Islet precursor cell (in vitro differentiated cells): ENCODE data around the gene YWHAB.

Experiments used
- DNase-seq: peaks from one replicate; pipeline ENCODE4 v3.0.0-alpha.2; 2018

YWHAB gene

DNA sequence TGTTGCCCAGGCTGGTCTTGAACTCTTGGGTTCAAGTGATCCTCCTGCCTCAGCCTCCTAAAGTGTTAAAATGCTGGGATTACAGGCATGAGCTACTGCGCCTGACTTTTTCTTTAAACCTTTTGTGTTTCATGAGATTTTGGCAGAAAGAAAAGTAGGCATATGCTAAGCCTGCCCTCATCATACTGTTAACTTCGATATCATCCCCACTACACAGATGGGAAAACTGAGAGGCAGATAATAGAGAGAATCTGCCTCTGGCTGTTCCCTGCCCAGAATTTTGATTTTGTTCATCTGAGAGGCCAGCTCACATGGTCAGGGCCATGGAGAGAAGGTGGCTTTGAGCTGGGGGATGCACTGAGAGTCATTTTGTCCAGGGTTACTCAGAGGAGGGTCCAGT, 31.9 kb downstream of the YWHAB start:
- DNase-seq = no peak

- DNase-seq = no peak
Measured at GRCh38 chr20:44918342-44918741, 32.8 kb downstream of the YWHAB start.

- DNase-seq = no peak
Measured at GRCh38 chr20:44918761-44919160, 33.3 kb downstream of the YWHAB start.

GRCh38 chr20:44921447-44921846, 35.9 kb downstream of the YWHAB start:
- no peak for DNase-seq

DNA sequence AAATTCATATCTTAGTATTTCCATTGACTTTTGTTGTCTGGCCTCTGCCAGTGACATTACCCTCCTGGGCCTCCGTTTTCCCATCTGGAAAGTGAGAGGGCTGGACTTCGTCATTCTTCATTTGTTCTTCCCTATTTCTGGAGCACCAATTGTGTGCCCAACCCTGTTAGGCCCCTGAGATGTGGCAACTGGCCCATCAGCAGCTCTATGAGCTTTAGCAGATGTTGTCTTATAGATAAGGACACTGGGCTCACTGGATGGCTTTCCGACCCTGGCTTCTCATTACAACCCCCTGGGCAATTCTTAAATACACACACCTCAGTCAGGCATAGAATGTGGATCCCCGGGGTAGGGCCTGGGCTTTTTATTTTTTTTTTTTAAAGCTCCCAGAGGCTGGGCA, 39.0 kb downstream of the YWHAB start:
- no peak for DNase-seq

DNA sequence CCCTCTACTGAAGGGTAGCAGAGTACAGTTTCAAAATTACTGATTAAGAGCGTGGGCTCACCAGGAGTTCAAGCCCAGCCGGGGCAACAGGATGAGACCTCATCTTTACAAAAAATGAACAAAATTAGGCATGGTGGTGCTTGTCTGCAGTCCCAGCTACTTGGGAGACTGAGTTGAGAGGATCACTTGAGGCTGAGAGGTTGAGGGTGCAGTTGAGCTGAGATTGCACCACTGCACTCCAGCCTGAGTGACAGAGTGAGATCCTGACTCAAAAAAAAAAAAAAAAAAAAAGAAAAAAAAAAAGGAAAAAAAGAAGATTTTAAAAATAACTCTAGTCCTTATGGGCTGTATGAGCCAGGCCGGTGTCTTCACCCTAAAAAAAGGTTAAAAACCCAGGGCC, 43.1 kb downstream of the YWHAB start:
- no peak for DNase-seq

DNA sequence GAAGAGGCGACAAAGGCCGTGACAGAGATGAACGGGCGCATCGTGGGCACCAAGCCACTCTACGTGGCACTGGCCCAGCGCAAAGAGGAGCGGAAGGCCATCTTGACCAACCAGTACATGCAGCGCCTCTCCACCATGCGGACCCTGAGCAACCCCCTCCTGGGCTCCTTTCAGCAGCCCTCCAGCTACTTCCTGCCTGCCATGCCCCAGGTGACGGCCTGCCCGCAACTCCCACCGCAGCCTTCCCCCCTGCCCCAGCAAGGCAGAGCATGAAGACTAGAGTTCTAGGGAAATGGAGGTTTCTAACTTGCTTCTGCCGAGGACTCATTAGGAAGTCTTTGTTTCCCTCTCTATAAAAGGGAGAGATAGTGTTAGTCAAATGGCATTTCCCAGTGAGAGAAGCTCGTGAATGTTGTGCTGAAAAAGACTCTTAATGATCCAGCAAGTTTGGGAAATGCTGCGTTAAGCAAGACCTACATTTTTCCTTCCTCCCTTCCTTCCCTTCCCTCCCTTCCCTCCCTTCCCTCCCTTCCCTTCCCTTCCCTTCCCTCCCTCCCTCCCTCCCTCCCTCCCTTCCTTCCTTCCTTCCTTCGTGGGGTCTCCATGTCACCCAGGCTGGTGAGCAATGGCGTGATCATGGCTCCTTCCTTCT, 45.1 kb downstream of the YWHAB start:
- no peak for DNase-seq

DNA sequence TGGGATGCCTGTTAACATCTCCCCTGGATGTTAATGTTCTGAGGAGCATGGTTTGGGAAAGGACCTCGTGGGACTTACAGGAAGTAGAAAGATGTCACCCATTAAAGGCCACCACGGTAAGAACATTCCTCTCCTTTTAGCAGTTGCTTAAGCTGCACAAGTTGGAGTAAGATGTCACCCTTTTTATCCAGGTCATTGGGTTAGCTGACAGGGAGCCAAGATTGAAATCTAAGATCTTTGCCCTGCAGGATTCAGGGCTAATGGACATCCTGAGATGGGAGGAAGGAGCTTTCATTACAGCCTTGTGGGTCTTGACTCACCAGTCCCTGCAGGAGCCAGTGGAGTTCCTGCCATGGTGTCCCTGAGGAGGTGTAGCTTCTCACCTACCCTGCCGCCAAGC, 46.4 kb downstream of the YWHAB start:
- DNase-seq = no peak

- DNase-seq = no peak
Measured at GRCh38 chr20:44932916-44933315, 47.4 kb downstream of the YWHAB start.

DNA sequence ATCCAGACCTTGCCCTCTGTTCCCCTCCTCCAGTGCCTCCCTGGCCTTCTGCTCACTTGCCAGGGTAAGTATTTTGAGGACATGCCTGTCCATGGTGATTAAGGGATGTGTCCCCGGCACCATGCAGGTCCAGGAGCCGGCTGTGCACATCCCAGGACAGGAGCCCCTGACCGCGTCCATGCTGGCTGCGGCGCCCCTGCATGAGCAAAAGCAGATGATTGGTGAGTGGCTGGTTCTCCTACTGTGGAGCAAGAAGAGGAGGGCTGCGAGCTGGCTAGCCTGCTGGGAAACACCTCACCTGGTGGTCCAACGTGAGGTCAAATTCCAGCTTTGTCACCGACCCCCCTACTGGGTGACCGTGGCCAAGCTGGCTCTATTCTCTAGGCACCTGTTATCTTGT, 51.0 kb downstream of the YWHAB start:
- no peak for DNase-seq

GRCh38 chr20:44938637-44939036, 53.1 kb downstream of the YWHAB start:
- DNase-seq = no peak

- DNase-seq = no peak
Measured at GRCh38 chr20:44941120-44941691, 55.7 kb downstream of the YWHAB start.

- peak; percentile 68 for DNase-seq
Measured at GRCh38 chr20:44942264-44942973, 56.9 kb downstream of the YWHAB start.

DNA sequence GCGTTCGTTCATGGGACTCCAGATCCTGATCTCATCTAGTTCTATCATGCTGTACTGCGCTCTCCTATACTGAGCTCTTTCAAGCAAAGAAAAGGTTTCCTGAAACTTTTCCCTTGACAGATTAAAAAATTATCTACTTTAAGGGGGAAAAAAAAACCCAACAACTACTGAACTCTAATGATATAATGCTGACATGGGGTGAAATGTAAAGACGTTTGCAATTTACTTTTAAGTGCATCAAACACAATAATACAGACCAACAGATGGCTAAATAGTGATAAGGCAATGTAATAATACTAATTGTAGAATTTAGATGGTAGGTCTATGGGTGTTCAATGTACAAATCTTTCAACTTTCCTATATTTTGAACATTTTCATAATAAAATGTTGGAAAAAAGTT, 58.3 kb downstream of the YWHAB start:
- DNase-seq = no peak

- no peak for DNase-seq
Measured at GRCh38 chr20:44945261-44945660, 59.8 kb downstream of the YWHAB start.

DNA sequence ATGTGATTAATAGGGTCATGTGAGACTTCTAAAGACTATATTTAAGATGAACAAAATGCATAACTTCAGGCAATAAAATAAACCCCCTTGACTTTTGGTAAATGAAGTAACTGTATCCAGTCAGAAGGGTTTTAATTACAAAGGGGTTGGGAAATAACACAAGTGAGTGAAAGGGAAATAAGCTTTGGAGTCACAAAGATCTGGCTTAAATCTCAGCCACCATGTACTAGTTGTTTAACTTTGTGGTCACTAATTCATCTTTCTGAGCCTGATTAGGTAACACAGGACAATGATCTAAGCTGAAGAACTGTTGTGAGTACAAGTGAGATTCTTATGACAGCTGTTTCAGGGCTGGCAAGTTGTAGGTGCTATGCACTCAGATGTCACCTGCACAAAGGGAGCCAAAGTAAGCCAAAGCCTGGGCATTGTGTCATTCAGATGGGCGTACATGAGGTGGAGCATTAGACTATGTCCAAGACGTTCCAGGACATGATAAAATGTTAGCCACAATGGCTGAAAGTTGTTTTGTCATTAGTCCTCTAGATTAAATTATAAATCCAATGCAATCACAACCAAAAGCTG, 60.9 kb downstream of the YWHAB start:
- no peak for DNase-seq

GRCh38 chr20:44948107-44948506, 62.6 kb downstream of the YWHAB start:
- no peak for DNase-seq

- DNase-seq = no peak
Measured at GRCh38 chr20:44948513-44948912, 63.0 kb downstream of the YWHAB start.

DNA sequence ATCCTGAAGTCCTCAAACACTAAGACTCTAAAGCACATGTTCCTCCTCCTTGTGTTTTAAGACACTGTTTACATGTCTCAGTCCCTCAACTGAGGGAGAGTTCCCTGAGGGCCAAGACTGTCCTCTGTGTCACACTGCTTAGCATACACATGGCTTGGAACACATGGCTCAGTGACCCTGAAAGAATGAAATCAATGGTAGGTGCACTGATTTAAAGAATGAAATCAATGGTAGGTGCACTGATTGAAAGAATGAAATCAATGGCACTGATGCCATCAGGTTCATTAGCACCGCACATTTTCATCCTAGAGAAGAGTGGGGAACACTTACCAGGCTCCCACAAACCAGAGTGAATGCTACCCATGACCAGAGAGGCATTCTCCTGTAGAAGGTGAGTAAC, 64.9 kb downstream of the YWHAB start:
- no peak for DNase-seq

DNA sequence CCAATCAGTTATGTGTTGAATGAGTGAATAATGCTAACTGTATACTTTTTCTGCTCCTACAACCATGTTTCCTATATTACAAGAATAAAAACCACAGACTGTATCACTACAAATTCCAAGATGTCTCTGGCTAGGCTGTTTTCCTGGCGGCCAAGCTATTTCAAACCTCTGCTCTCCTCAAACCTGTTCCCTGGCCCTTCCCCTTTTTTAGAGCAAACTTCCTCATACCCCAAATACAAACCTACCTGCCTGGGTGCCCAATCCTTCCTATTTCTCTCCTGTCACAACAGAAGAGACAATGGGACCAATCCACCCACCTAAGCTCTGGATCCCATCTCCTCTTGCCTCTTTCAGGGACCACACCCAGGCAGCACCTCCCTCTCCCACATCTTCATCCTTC, 67.2 kb downstream of the YWHAB start:
- no peak for DNase-seq

DNA sequence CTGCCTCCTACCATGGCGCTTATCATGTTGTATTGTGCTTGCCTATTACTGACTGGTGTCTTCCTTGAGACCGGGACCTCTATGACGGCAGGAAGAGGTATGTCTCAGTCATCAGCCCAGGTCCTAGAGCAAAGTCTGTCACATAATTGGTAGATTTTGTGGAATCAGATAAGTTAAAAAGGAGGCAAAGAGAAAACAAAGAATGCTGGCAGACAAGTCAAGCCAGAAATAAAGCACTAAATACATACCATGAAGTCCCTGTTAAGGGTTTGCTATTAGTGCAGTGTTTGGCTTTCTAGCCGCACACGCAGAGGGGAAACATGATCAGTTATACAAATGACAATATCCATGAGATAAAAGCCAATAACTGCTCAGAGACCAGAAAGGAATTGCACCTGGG, 68.7 kb downstream of the YWHAB start:
- no peak for DNase-seq

GRCh38 chr20:44955270-44955669, 69.8 kb downstream of the YWHAB start:
- no peak for DNase-seq

DNA sequence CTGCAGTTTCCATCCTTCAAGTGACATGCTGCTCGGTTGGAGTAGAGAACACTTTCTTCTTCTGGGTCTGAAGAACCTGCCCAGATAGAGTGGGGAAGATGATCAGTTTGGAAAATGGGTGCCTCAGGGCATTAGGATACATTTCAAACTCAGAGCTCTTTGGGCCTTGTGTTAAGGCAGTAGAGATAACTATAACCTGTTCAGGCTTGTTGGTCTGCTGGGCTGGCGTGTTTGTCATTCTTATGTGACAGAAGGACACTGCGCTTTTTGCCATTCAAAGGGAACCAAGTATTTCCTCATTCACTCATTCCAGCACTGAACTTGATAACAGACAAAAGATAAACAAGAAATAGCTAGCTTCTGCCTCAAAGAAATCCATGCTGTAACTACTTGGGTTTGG, 70.9 kb downstream of the YWHAB start:
- peak; percentile 56 for DNase-seq
